ENCODE results near the gene U2AF2.

GRCh38 chr19:55646889-55647731 is 7.7 kb upstream of the U2AF2 start:
- no peak for TF ChIP-seq CTCF (IDR thresholded peaks at IDR 0.05)
- TF ChIP-seq POLR2A (IDR thresholded peaks at IDR 0.05), result no peak

Measured in Peyer's patch (tissue), 4 donors.